ENCODE data around the gene WDR27. TPM values are rescaled to one million over a fixed set of nuclear protein-coding genes. Genes with fewer than 3 reads are reported as not detected.

The WDR27 gene
- total and polyA plus RNA-seq, 9 donors, result 16.6 to 53.4 (median 38.7) TPM

GRCh38 chr6:169427856-169428255 is 274.0 kb downstream of the WDR27 start:
- Histone ChIP-seq H3K4me1 (ENCODE audit: insufficient read depth) (peaks cover 14% of the 10 kb centered on the region), H3K9me3 (peaks cover 0 to 3% of the 10 kb centered on the region in 2 donors), H3K36me3 (no peaks in the 10 kb centered on the region), H3K4me3 (no peak overlapping the region), H3K27ac (peak overlapping the region; percentile 74 to 91), H3K27me3 (no peaks in the 10 kb centered on the region)
- DNase-seq, result peak; percentile 68 to 83 (median 76)
- intact Hi-C loops (cut with DNase I), result loop anchor here in 1 of 4 donors (10.0 kb wide), 1 partner anchor 173 kb away; the partner anchor contains the start of gene THBS2
- 1 to 8% (median 6%) methylated on average over 11 of the region's 11 CpGs for WGBS, 3 donors
- TF ChIP-seq POLR2A (IDR thresholded peaks at IDR 0.05) (no peak), CTCF (IDR thresholded peaks at IDR 0.05) (no peak), EP300 (IDR thresholded peaks at IDR 0.05) (no peak)

- TF ChIP-seq CTCF (IDR thresholded peaks at IDR 0.05), result no peak
- TF ChIP-seq EP300 (IDR thresholded peaks at IDR 0.05), result no peak
- TF ChIP-seq POLR2A (IDR thresholded peaks at IDR 0.05), result no peak
- intact Hi-C loops (cut with DNase I), result loop anchor here in 1 of 4 donors (10.0 kb wide), 1 partner anchor 172 kb away; the partner anchor contains the start of gene THBS2
- WGBS, 3 donors, result 76 to 95% (median 91%) methylated on average over 10 of the region's 10 CpGs
- Histone ChIP-seq H3K27me3 (no peaks in the 10 kb centered on the region), H3K9me3 (peaks cover 0 to 3% of the 10 kb centered on the region in 2 donors), H3K36me3 (no peaks in the 10 kb centered on the region), H3K27ac (peak overlapping the region in 1 of 2 donors; percentile 91), H3K4me1 (ENCODE audit: insufficient read depth) (peaks cover 14% of the 10 kb centered on the region), H3K4me3 (no peak overlapping the region)
- no peak for DNase-seq
Measured at GRCh38 chr6:169426611-169427010, 275.2 kb downstream of the WDR27 start.

GRCh38 chr6:169425628-169426370 is 276.0 kb downstream of the WDR27 start:
- DNase-seq, result peak in 2 of 5 donors; percentile 48 to 51
- H3K27ac ChIP-seq, result peak overlapping the region in 1 of 2 donors; percentile 91
- no peaks in the 10 kb centered on the region for H3K27me3 ChIP-seq
- H3K4me3 ChIP-seq, result no peak overlapping the region
- H3K4me1 ChIP-seq (ENCODE audit: insufficient read depth), result peaks cover 14% of the 10 kb centered on the region
- peaks cover 0 to 1% of the 10 kb centered on the region in 2 donors for H3K9me3 ChIP-seq
- no peaks in the 10 kb centered on the region for H3K36me3 ChIP-seq
- intact Hi-C loops (cut with DNase I), result loop anchor here in 1 of 4 donors (10.0 kb wide), 1 partner anchor 171 kb away; the partner anchor contains the start of gene THBS2
- WGBS, 3 donors, result 76 to 90% (median 90%) methylated on average over 31 of the region's 31 CpGs
- no peak for TF ChIP-seq EP300 (IDR thresholded peaks at IDR 0.05)
- no peak for TF ChIP-seq POLR2A (IDR thresholded peaks at IDR 0.05)
- TF ChIP-seq CTCF (IDR thresholded peaks at IDR 0.05), result no peak

- no peaks in the 10 kb centered on the region for H3K27me3 ChIP-seq
- no peaks in the 10 kb centered on the region for H3K9me3 ChIP-seq
- no peak for TF ChIP-seq CTCF (IDR thresholded peaks at IDR 0.05)
- TF ChIP-seq POLR2A (IDR thresholded peaks at IDR 0.05), result no peak
- TF ChIP-seq EP300 (IDR thresholded peaks at IDR 0.05), result no peak
- H3K27ac ChIP-seq, result peak overlapping the region in 1 of 2 donors; percentile 70
- peak in 4 of 5 donors; percentile 43 to 78 (median 74) for DNase-seq
- H3K4me1 ChIP-seq (ENCODE audit: insufficient read depth), result peaks cover 14% of the 10 kb centered on the region
- WGBS, 3 donors, result 65 to 92% (median 92%) methylated on average over 24 of the region's 24 CpGs
- no peaks in the 10 kb centered on the region for H3K36me3 ChIP-seq
- intact Hi-C loops (cut with DNase I), result loop anchor here in 1 of 4 donors (10.0 kb wide), 1 partner anchor 170 kb away; the partner anchor contains the start of gene THBS2
- no peak overlapping the region for H3K4me3 ChIP-seq
Measured at GRCh38 chr6:169424821-169425240, 277.0 kb downstream of the WDR27 start.
